H1 (cell line): ENCODE results near the gene GRK5. TPM values are rescaled to one million over a fixed set of nuclear protein-coding genes. Genes with fewer than 3 reads are reported as not detected.

Experiments used
- CTCF ChIA-PET: fragments of 300-600 bp; sonication (Branson Sonifier 250); formaldehyde crosslinking; loops from one replicate; lab custom pipeline; 2021; ENCODE audit not compliant: partially characterized antibody; lab: Charles Lee
- POLR2A ChIA-PET: fragments of 300-600 bp; sonication (Branson Sonifier 250); formaldehyde crosslinking; loops from one replicate; lab custom pipeline; 2021; ENCODE audit warnings: inconsistent platforms; ENCODE audit not compliant: partially characterized antibody; lab: Charles Lee
- DNase-seq, 2 experiments: peaks; one replicate each; pipeline versions ENCODE4 v3.0.0 to v3.0.0-alpha.2; 2010 to 2022; ENCODE audit warnings: low spot score in 2 of 2, low read depth in 1 of 2, mixed read lengths in 1 of 2
- FAIRE-seq: peaks from 2 replicates; lab custom pipeline; 2011; peaks lifted over from hg19 to GRCh38; lab: Jason Lieb, UNC
- H2AFZ ChIP-seq: 2 replicates; pipeline ENCODE4 v1.8.1; 2012; ENCODE audit warnings: low read length, inconsistent platforms
- H2AK5ac ChIP-seq: 2 replicates; pipeline ENCODE4 v1.6.1; 2013; ENCODE audit warnings: low read depth, low read length
- H2BK120ac ChIP-seq: replicated peaks from 2 replicates; pipeline ENCODE3; 2013; ENCODE audit warnings: low read depth, low read length, inconsistent platforms
- H2BK12ac ChIP-seq: 2 replicates; pipeline ENCODE4 v1.6.1; 2013; ENCODE audit warnings: low read depth, low read length
- H2BK15ac ChIP-seq: 2 replicates; pipeline ENCODE4 v1.6.1; 2013; ENCODE audit warnings: low read length
- H2BK20ac ChIP-seq: 2 replicates; pipeline ENCODE4 v1.6.1; 2013; ENCODE audit warnings: low read length
- H2BK5ac ChIP-seq: 2 replicates; pipeline ENCODE4 v1.6.1; 2013; ENCODE audit warnings: low read depth, low read length
- H3K14ac ChIP-seq: 2 replicates; pipeline ENCODE4 v1.6.1; 2013; ENCODE audit warnings: inconsistent platforms; ENCODE audit not compliant: insufficient read length
- H3K18ac ChIP-seq: 2 replicates; pipeline ENCODE4 v1.6.1; 2013; ENCODE audit warnings: low read length; ENCODE audit errors: extremely low read depth
- H3K23ac ChIP-seq: 2 replicates; pipeline ENCODE4 v1.6.1; 2013; ENCODE audit warnings: inconsistent platforms; ENCODE audit not compliant: insufficient read length
- H3K23me2 ChIP-seq: 2 replicates; pipeline ENCODE4 v1.6.1; 2013; ENCODE audit warnings: low read depth, low read length
- H3K27ac ChIP-seq: 2 replicates; pipeline ENCODE4 v1.6.1; 2011; ENCODE audit warnings: low read depth, low read length, inconsistent platforms
- H3K27me3 ChIP-seq, 4 experiments: replicated peaks in 1 of 4; 1 replicate in 1 of 4; 2 replicates in 3 of 4; pipeline versions ENCODE4 v1.6.1 to v1.8.1; 2011 to 2013; ENCODE audit warnings: low read length in 3 of 4, mild to moderate bottlenecking in 3 of 4, inconsistent platforms in 2 of 4, mixed read lengths in 2 of 4, moderate library complexity in 1 of 4; ENCODE audit not compliant: control insufficient read depth in 3 of 4, insufficient read depth in 3 of 4; ENCODE audit errors: extremely low read depth in 1 of 4
- H3K36me3 ChIP-seq, 4 experiments: 2 replicates each; pipeline versions ENCODE4 v1.6.1 to v1.8.1; 2011 to 2013; ENCODE audit warnings: mild to moderate bottlenecking in 4 of 4, low read length in 3 of 4, moderate library complexity in 2 of 4, control low read depth in 1 of 4, inconsistent platforms in 1 of 4; ENCODE audit not compliant: insufficient read depth in 4 of 4, control insufficient read depth in 2 of 4
- H3K4ac ChIP-seq: replicated peaks from 2 replicates; pipeline ENCODE3; 2013; ENCODE audit warnings: low read length, low read depth, mixed read lengths, inconsistent platforms; ENCODE audit not compliant: insufficient read length
- H3K4me1 ChIP-seq, 4 experiments: replicated peaks in 1 of 4; 1 replicate in 1 of 4; 2 replicates in 3 of 4; pipeline versions ENCODE4 v1.6.1 to v1.8.1; 2011 to 2013; ENCODE audit warnings: low read length in 3 of 4, inconsistent platforms in 2 of 4, mixed read lengths in 1 of 4; ENCODE audit not compliant: insufficient read depth in 4 of 4, control insufficient read depth in 3 of 4
- H3K4me2 ChIP-seq, 2 experiments: 2 replicates each; pipeline versions ENCODE4 v1.6.1 to v1.8.1; 2011 to 2013; ENCODE audit warnings: low read depth in 2 of 2, low read length in 2 of 2, control low read depth in 1 of 2, inconsistent platforms in 1 of 2, mild to moderate bottlenecking in 1 of 2; ENCODE audit not compliant: insufficient read depth in 1 of 2
- H3K4me3 ChIP-seq, 4 experiments: fragments of 200-600, 300-600 bp in 1 of 4; sonication (generic), shearing (Covaris generic), sonication (Bioruptor Twin) in 1 of 4; 2 replicates each; pipeline versions ENCODE4 v1.5.1 to v1.8.1; 2011 to 2016; ENCODE audit warnings: low read length in 4 of 4, low read depth in 3 of 4, control low read depth in 2 of 4, inconsistent platforms in 2 of 4, mild to moderate bottlenecking in 2 of 4, mixed read lengths in 1 of 4, moderate library complexity in 1 of 4; ENCODE audit not compliant: insufficient read depth in 2 of 4; ENCODE audit errors: extremely low read depth in 1 of 4
- H3K56ac ChIP-seq: replicated peaks from 2 replicates; pipeline ENCODE3; 2013; ENCODE audit warnings: low read depth, mild to moderate bottlenecking, mixed read lengths, low read length, inconsistent platforms; ENCODE audit not compliant: insufficient read length
- H3K79me1 ChIP-seq: 2 replicates; pipeline ENCODE4 v1.6.1; 2013; ENCODE audit warnings: low read depth, low read length, control low read depth
- H3K79me2 ChIP-seq, 2 experiments: 2 replicates each; pipeline versions ENCODE4 v1.6.1 to v1.8.1; 2012 to 2013; ENCODE audit warnings: low read length in 2 of 2, mild to moderate bottlenecking in 2 of 2, inconsistent platforms in 1 of 2; ENCODE audit not compliant: insufficient read depth in 2 of 2, control insufficient read depth in 1 of 2
- H3K9ac ChIP-seq, 4 experiments: replicated peaks in 1 of 4; 1 replicate in 1 of 4; 2 replicates in 3 of 4; pipeline versions ENCODE4 v1.6.1 to v1.8.1; 2011 to 2013; ENCODE audit warnings: low read depth in 3 of 4, low read length in 3 of 4, control low read depth in 2 of 4, mild to moderate bottlenecking in 2 of 4, moderate library complexity in 2 of 4, inconsistent platforms in 1 of 4; ENCODE audit errors: extremely low read depth in 1 of 4
- H3K9me3 ChIP-seq, 2 experiments: 2 replicates each; pipeline versions ENCODE4 v1.6.1 to v1.8.1; 2012 to 2013; ENCODE audit warnings: mild to moderate bottlenecking in 2 of 2, moderate library complexity in 2 of 2, control low read depth in 1 of 2, inconsistent platforms in 1 of 2, low read depth in 1 of 2, low read length in 1 of 2, mixed read lengths in 1 of 2; ENCODE audit not compliant: insufficient read depth in 2 of 2
- H4K20me1 ChIP-seq, 2 experiments: replicated peaks in 1 of 2; 2 replicates each; pipeline versions ENCODE3 to v1.8.1; 2011 to 2013; ENCODE audit warnings: inconsistent platforms in 2 of 2, low read length in 2 of 2, mild to moderate bottlenecking in 1 of 2; ENCODE audit not compliant: insufficient read depth in 2 of 2, control insufficient read depth in 1 of 2
- H4K5ac ChIP-seq: 2 replicates; pipeline ENCODE4 v1.6.1; 2013; ENCODE audit warnings: low read length, low read depth, mixed read lengths, inconsistent platforms; ENCODE audit not compliant: insufficient read length
- H4K8ac ChIP-seq: 2 replicates; pipeline ENCODE4 v1.8.0; 2013; ENCODE audit warnings: mild to moderate bottlenecking, moderate library complexity, low read length, inconsistent platforms; ENCODE audit not compliant: insufficient read depth; ENCODE audit errors: extremely low read depth
- H4K91ac ChIP-seq: replicated peaks from 2 replicates; pipeline ENCODE3; 2013; ENCODE audit warnings: low read length, mixed read lengths, inconsistent platforms; ENCODE audit not compliant: insufficient read length
- CTCF ChIP-seq, 3 experiments: IDR thresholded peaks; 1 replicate in 2 of 3; 2 replicates in 1 of 3; pipeline versions ENCODE4 v1.5.1 to v1.6.1; 2011; ENCODE audit warnings: low read length in 3 of 3, mild to moderate bottlenecking in 3 of 3, inconsistent platforms in 2 of 3, low read depth in 1 of 3, moderate library complexity in 1 of 3; ENCODE audit not compliant: insufficient read depth in 1 of 3; ENCODE audit errors: control extremely low read depth in 1 of 3
- GABPA ChIP-seq: IDR thresholded peaks from 2 replicates; pipeline ENCODE4 v1.6.1; 2011; ENCODE audit warnings: mild to moderate bottlenecking, low read length, moderate library complexity, borderline replicate concordance; ENCODE audit not compliant: insufficient read depth
- HDAC2 ChIP-seq, 2 experiments: fragments of 300-600 bp in 1 of 2; sonication (generic) in 1 of 2; IDR thresholded peaks; 2 replicates each; pipeline ENCODE4 v1.6.1; 2011 to 2012; ENCODE audit warnings: low read depth in 2 of 2, low read length in 2 of 2, mild to moderate bottlenecking in 2 of 2, moderate library complexity in 2 of 2, borderline replicate concordance in 1 of 2, inconsistent platforms in 1 of 2
- KDM4A ChIP-seq: IDR thresholded peaks from one replicate; pipeline ENCODE4 v1.7.1; 2012; ENCODE audit warnings: low read depth, mild to moderate bottlenecking, moderate library complexity, low read length, inconsistent platforms; ENCODE audit not compliant: severe bottlenecking
- KDM5A ChIP-seq: fragments of 200-600 bp; IDR thresholded peaks from 2 replicates; pipeline ENCODE4 v1.7.1; 2012; ENCODE audit warnings: mild to moderate bottlenecking, low read length, inconsistent platforms, mixed read lengths
- MAX ChIP-seq: IDR thresholded peaks from 2 replicates; pipeline ENCODE4 v1.6.1; 2012; ENCODE audit warnings: inconsistent platforms
- RXRA ChIP-seq: IDR thresholded peaks from 2 replicates; pipeline ENCODE4 v1.6.1; 2011; ENCODE audit warnings: low read depth, mild to moderate bottlenecking, low read length, moderate library complexity; ENCODE audit not compliant: insufficient read depth
- SIX5 ChIP-seq: IDR thresholded peaks from 2 replicates; pipeline ENCODE4 v1.6.1; 2011; ENCODE audit warnings: mild to moderate bottlenecking, low read depth, low read length
- SP1 ChIP-seq: IDR thresholded peaks from 2 replicates; pipeline ENCODE4 v1.6.1; 2011; ENCODE audit warnings: low read depth, low read length
- ZNF274 ChIP-seq: IDR thresholded peaks from 2 replicates; pipeline ENCODE4 v1.7.0; 2012; ENCODE audit warnings: low read length, borderline replicate concordance; ENCODE audit errors: extremely low read depth
- WGBS, 2 experiments: shearing (Covaris generic) in 1 of 2; methylation state at CpG; one replicate each; pipeline versions ENCODE4 v1.1.6 to v1.1.7; 2013 to 2015; ENCODE audit warnings: low lambda C conversion rate in 2 of 2, mixed read lengths in 2 of 2, inconsistent platforms in 1 of 2, low coverage in 1 of 2, missing lambda C conversion rate in 1 of 2; ENCODE audit not compliant: insufficient replicate concordance in 2 of 2, insufficient coverage in 1 of 2, insufficient read length in 1 of 2; ENCODE audit errors: extremely low coverage in 1 of 2, missing lambda C conversion rate in 1 of 2; 5-methylcytosine and 5-hydroxymethylcytosine counted together
- polyA plus RNA-seq, 7 experiments: library from polyadenylated mRNA; depleted of rRNA in 3 of 7; stranded (reverse) in 5 of 7; unstranded in 2 of 7; fragments of >200 nt in 5 of 7; fragments of 200-250 nt in 2 of 7; gene quantifications; 1 replicate in 5 of 7; 2 replicates in 1 of 7; 4 replicates in 1 of 7; pipeline versions ENCODE4 v1.2.1 to v1.2.3, GENCODE V29; 2011 to 2013; ENCODE audit warnings: missing spikeins in 2 of 7, mixed read lengths in 2 of 7
- total RNA-seq: library from RNA; stranded (reverse); fragmentation: NEBNext Ultra II Directional; extraction: Animal tissue kit (Norgen Biotek cat#: 25700); gene quantifications from 2 replicates; pipeline ENCODE4 v1.2.1, GENCODE V29; 2021

GRK5 gene
- total and polyA plus RNA-seq, 2 of the 8 experiments (the other 6 are each of a cell fraction or from before 2014, with no cell fraction given): 0.54 to 2.5 TPM

GRCh38 chr10:119166118-119166500 is 41.3 kb upstream of the GRK5 start:
- POLR2A ChIA-PET: interaction anchor here (1.5 kb wide), 1 partner anchor 30 kb away, joined by 3 read pairs; no protein-coding TSS in a partner anchor
- H3K27ac ChIP-seq: no peak overlapping the region
- no peak overlapping the region for H2BK5ac ChIP-seq
- no peak overlapping the region for H4K91ac ChIP-seq
- H3K36me3 ChIP-seq: peaks cover 14 to 37% (median 25%) of the 10 kb centered on the region in 4 experiments
- no peak overlapping the region for H2BK12ac ChIP-seq
- CTCF ChIA-PET: no interaction called here
- H3K9ac ChIP-seq: peak overlapping the region in 3 of 4 experiments; percentile 5 to 73 (median 60); a peak in 3 of 7 replicates
- DNase-seq (peak in 1 of 2 experiments; percentile 52), FAIRE-seq (no peak)
- no peak overlapping the region for H3K4ac ChIP-seq
- peak overlapping the region; percentile 47 to 80 (median 54) for H3K4me3 ChIP-seq
- WGBS, 2 experiments: 67% methylated on average over 7 of the region's 7 CpGs; no CpG with 5 or more reads in 1 of the 2 experiments
- H4K20me1 ChIP-seq: no peaks in the 10 kb centered on the region
- H2BK15ac ChIP-seq: no peak overlapping the region
- H4K5ac ChIP-seq: no peak overlapping the region
- H2AFZ ChIP-seq: peak overlapping the region; percentile 71
- peak overlapping the region; percentile 87 to 99 for H3K4me2 ChIP-seq
- no peak overlapping the region for H2AK5ac ChIP-seq
- peaks cover 10% of the 10 kb centered on the region for H3K23me2 ChIP-seq
- no peaks in the 10 kb centered on the region; a peak in 2 of 7 replicates for H3K27me3 ChIP-seq
- H3K56ac ChIP-seq: no peak overlapping the region
- H4K8ac ChIP-seq: no peak overlapping the region; the same call in 1 of the 2 replicates
- peaks cover 0 to 5% (median 0%) of the 10 kb centered on the region in 4 experiments; a peak in 2 of 7 replicates for H3K4me1 ChIP-seq
- H3K18ac ChIP-seq: peak overlapping the region; percentile 48; the same call in 1 of the 2 replicates
- H3K79me1 ChIP-seq: no peaks in the 10 kb centered on the region
- H2BK120ac ChIP-seq: no peak overlapping the region
- no peak overlapping the region for H3K14ac ChIP-seq
- no peaks in the 10 kb centered on the region for H3K79me2 ChIP-seq
- H3K23ac ChIP-seq: no peak overlapping the region
- no peaks in the 10 kb centered on the region; a peak in 1 of 4 replicates for H3K9me3 ChIP-seq
- H2BK20ac ChIP-seq: no peak overlapping the region
- TF ChIP-seq CTCF (IDR thresholded peaks at IDR 0.05; ENCODE audit: control extremely low read depth in 1 of 3, insufficient read depth in 1 of 3, low read depth in 1 of 3, low read length in 3 of 3) (no peak), SIX5 (no peak), KDM5A (no peak), HDAC2 (IDR thresholded peaks at IDR 0.05; ENCODE audit: borderline replicate concordance in 1 of 2, low read depth in 2 of 2, low read length in 2 of 2) (no peak), RXRA (no peak), SP1 (no peak), KDM4A (no peak), ZNF274 (no peak), GABPA (no peak), MAX (no peak)
